ENCODE measurements around the gene TCFL5. TPM values are rescaled to one million over a fixed set of nuclear protein-coding genes. Genes with fewer than 3 reads are reported as not detected.

The TCFL5 gene
- total RNA-seq, 1 donor from 2014 or later: 11.5 TPM

- TF ChIP-seq POLR2A (IDR thresholded peaks at IDR 0.05) (no peak), POLR2AphosphoS5 (IDR thresholded peaks at IDR 0.05; ENCODE audit: insufficient read depth in 1 of 2, low read depth in 1 of 2) (no peak), CTCF (IDR thresholded peaks at IDR 0.05) (no peak)
- no peak overlapping the region for H3K27ac ChIP-seq
- H3K4me3 ChIP-seq: no peak overlapping the region
- H3K36me3 ChIP-seq: peaks cover 0 to 20% of the 10 kb centered on the region in 2 donors
- no peak for DNase-seq (ENCODE audit: extremely low spot score in 2 of 2)
- no peaks in the 10 kb centered on the region for H3K9me3 ChIP-seq
- intact Hi-C loops (cut with DNase I): no loop called here
- no peaks in the 10 kb centered on the region for H3K27me3 ChIP-seq
- peaks cover 20% of the 10 kb centered on the region for H3K4me1 ChIP-seq
Observed at GRCh38 chr20:62800314-62801259, 61.0 kb downstream of the TCFL5 start.

GRCh38 chr20:62799873-62800272 is 61.7 kb downstream of the TCFL5 start:
- no peak overlapping the region for H3K27ac ChIP-seq
- H3K36me3 ChIP-seq: peaks cover 0 to 20% of the 10 kb centered on the region in 2 donors
- no peaks in the 10 kb centered on the region for H3K27me3 ChIP-seq
- TF ChIP-seq POLR2A (IDR thresholded peaks at IDR 0.05) (no peak), POLR2AphosphoS5 (IDR thresholded peaks at IDR 0.05; ENCODE audit: insufficient read depth in 1 of 2, low read depth in 1 of 2) (no peak), CTCF (IDR thresholded peaks at IDR 0.05) (no peak)
- no peak for DNase-seq (ENCODE audit: extremely low spot score in 2 of 2)
- H3K4me1 ChIP-seq: peaks cover 17% of the 10 kb centered on the region
- H3K9me3 ChIP-seq: no peaks in the 10 kb centered on the region
- H3K4me3 ChIP-seq: no peak overlapping the region
- intact Hi-C loops (cut with DNase I): loop anchor here (10.0 kb wide), 1 partner anchor 495 kb away; the partner anchor contains the start of gene ADRM1

- Histone ChIP-seq H3K9me3 (no peaks in the 10 kb centered on the region), H3K4me3 (no peak overlapping the region), H3K27ac (no peak overlapping the region), H3K4me1 (peaks cover 17% of the 10 kb centered on the region), H3K36me3 (peaks cover 0 to 20% of the 10 kb centered on the region in 2 donors), H3K27me3 (no peaks in the 10 kb centered on the region)
- intact Hi-C loops (cut with DNase I): loop anchor here (10.0 kb wide), 1 partner anchor 495 kb away; the partner anchor contains the start of gene ADRM1
- TF ChIP-seq POLR2A (IDR thresholded peaks at IDR 0.05): no peak
- TF ChIP-seq POLR2AphosphoS5 (IDR thresholded peaks at IDR 0.05; ENCODE audit: insufficient read depth in 1 of 2, low read depth in 1 of 2): no peak
- no peak for TF ChIP-seq CTCF (IDR thresholded peaks at IDR 0.05)
- no peak for DNase-seq (ENCODE audit: extremely low spot score in 2 of 2)
Observed at GRCh38 chr20:62799459-62799858, 62.2 kb downstream of the TCFL5 start.

- intact Hi-C loops (cut with DNase I): loop anchor here (10.0 kb wide), 1 partner anchor 494 kb away; the partner anchor contains the start of gene ADRM1
- Histone ChIP-seq H3K36me3 (peaks cover 0 to 20% of the 10 kb centered on the region in 2 donors), H3K27me3 (no peaks in the 10 kb centered on the region), H3K4me3 (no peak overlapping the region), H3K27ac (no peak overlapping the region), H3K9me3 (no peaks in the 10 kb centered on the region), H3K4me1 (peaks cover 14% of the 10 kb centered on the region)
- TF ChIP-seq POLR2AphosphoS5 (IDR thresholded peaks at IDR 0.05; ENCODE audit: insufficient read depth in 1 of 2, low read depth in 1 of 2) (no peak), POLR2A (IDR thresholded peaks at IDR 0.05) (no peak), CTCF (IDR thresholded peaks at IDR 0.05) (no peak)
- no peak for DNase-seq (ENCODE audit: extremely low spot score in 2 of 2)
Observed at GRCh38 chr20:62799036-62799435, 62.6 kb downstream of the TCFL5 start.

All from vagina (tissue), 2 donors.